Stimulated activated CD4-positive, alpha-beta T cell treated with anti-CD3 and anti-CD28 coated beads, Interleukin-12 subunit alpha, Interleukin-12 subunit beta, amount 100 ng/mL, for 24 hours (primary cell): Measurements from ENCODE around the gene AKT1.
"Not testable (repeated sequence)": the region's sequence is repeated elsewhere in the genome, so short reads cannot be mapped to it uniquely, and the experiment has no call there.

ENCODE experiments used
- DNase-seq, 2 experiments: peaks; one replicate each; pipeline ENCODE4 v3.0.0-alpha.2; 2020; ENCODE audit warnings: low read depth in 2 of 2

Gene AKT1

GRCh38 chr14:104794993-104795780 lies at the start of gene AKT1:
Gene AKT1, minus strand, starts transcription at chr14:104795748. Its CDS starts 3,105 bp downstream, at chr14:104792643.
- peak in 1 of 2 experiments; percentile 31 for DNase-seq

DNA sequence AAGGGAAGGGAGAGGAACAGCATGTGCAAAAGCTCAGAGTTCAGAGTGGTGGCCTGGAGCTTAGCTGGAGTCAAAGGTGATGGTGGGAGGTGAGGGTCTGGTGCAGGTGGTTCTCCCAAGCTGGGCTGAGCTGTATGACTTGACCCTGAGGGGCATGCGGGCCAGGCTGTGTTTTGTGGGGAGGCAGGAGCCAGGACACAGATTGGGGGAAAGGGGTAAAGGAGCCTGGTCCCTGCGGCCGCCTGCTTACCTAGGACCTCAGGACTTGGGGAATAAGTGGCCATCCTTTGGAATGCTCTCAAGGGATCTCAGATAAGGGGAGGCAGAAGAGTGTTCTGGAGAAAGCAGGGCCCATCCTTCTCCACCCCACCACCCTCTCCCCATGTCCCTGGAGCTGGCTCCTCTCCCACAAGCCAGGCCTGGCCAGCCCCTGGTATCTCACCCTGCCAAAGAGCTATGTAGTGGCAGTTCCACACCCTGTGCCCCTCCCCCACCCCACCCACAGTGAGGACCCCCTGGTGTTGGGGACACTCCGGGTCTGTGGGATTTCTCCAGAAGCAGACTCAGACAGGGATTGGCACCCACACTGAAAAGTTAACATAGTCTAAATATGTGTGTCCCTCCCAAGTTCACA lies 49.6 kb upstream of the AKT1 start:
- DNase-seq = no peak

GRCh38 chr14:104844306-104845032 lies 48.9 kb upstream of the AKT1 start:
- DNase-seq = no peak

- DNase-seq = no peak
Observed at GRCh38 chr14:104843442-104844305, 48.1 kb upstream of the AKT1 start.

GRCh38 chr14:104843006-104843405 lies 47.5 kb upstream of the AKT1 start:
- no peak for DNase-seq

DNA sequence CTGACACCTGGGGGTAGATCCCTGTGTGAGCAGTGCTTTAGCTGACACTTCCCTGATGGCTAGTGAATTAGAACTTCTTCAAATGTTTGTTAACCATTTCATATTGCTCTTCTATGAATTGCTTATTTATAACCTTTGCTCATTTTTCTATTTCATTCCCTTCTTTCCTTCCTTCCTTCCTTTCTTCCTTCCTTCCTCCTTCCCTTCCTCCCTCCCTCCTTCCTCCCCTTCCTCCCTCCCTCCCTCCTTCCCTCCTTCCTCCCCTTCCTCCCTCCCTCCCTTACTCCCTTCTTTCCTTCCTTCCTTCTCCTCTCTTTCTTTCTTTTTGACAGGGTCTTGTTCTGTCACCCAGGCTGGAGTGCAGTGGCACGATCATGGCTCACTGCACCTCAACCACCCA lies 46.2 kb upstream of the AKT1 start:
- no peak for DNase-seq

GRCh38 chr14:104836171-104836935 lies 40.8 kb upstream of the AKT1 start:
- DNase-seq = not testable (repeated sequence)

- DNase-seq = no peak
Observed at GRCh38 chr14:104830781-104831180, 35.2 kb upstream of the AKT1 start.

GRCh38 chr14:104827177-104828055 lies 31.9 kb upstream of the AKT1 start:
- peak in 1 of 2 experiments; percentile 44 for DNase-seq

- no peak for DNase-seq
Observed at GRCh38 chr14:104826861-104827176, 31.3 kb upstream of the AKT1 start.

- peak; percentile 86 to 94 for DNase-seq
Observed at GRCh38 chr14:104826189-104826860, 30.8 kb upstream of the AKT1 start.

- DNase-seq = no peak
Observed at GRCh38 chr14:104824353-104824997, 28.9 kb upstream of the AKT1 start.

DNA sequence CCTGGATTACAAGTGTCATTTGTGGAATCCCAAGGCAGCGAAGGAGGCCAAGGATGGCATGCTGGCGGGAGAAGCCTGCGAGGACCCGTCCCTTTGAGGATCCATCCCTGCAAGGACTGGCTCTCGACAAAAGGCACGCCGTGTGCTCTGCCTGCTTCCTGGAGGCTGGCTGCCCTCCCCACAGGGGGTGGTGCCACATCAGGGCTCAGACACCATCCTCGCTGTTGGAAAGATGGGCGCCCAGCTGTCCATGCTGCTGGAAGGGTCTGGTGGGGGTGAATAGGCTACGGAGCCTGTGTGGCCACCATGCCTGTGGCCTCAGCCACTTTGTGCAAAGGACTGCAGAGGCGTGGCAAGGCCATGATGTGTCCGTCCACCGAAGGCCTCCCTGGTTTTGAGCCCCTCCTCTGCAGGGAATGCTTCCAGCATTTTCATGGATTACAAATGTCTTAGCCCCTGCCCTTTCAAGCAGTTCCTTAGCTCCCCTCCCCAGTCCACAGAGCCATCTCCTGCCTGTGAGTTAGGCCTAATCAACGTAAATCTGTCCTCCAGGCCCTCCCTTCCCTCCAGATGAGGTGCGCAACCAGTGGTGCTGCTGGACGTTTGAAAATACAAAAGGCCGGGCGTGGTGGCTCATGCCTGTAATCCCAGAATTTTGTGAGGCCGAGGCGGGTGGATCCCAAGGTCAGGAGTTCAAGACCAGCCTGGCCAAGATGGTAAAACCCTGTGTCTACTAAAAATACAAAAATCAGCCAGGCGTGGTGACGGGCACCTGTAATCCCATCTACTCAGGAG lies 27.5 kb upstream of the AKT1 start:
- no peak for DNase-seq

DNA sequence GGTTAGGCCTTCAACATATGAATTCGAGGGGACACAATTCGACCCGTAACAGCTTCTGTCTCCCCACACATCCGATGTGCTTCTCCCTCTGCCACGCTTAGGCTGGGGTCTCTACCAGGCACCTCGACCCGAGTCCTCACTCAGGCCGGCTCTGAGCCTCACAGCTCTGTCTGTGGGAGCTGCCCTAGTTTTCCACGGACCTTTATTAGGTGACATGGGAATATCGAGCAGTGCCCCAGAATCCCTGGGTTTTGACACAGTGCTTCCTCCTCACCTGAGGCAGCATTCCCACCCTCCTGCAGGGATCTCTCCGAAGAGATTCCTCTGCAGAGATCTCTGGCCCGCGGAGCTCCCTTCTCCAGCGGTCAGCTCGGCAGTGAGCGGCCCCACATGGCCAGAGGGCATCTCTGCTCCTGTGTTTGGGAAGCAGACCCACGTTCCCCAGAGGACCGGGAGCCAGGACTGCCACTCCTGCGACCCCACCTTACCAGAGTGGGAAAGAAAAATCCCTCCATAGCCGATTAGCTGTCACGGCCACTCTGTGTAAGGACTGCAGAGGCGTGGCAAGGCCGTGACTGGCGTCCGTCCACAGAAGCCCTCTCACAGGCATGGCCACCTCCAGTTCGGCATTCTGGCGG lies 26.5 kb upstream of the AKT1 start:
- DNase-seq = no peak

- no peak for DNase-seq
Observed at GRCh38 chr14:104821229-104821945, 25.8 kb upstream of the AKT1 start.

DNA sequence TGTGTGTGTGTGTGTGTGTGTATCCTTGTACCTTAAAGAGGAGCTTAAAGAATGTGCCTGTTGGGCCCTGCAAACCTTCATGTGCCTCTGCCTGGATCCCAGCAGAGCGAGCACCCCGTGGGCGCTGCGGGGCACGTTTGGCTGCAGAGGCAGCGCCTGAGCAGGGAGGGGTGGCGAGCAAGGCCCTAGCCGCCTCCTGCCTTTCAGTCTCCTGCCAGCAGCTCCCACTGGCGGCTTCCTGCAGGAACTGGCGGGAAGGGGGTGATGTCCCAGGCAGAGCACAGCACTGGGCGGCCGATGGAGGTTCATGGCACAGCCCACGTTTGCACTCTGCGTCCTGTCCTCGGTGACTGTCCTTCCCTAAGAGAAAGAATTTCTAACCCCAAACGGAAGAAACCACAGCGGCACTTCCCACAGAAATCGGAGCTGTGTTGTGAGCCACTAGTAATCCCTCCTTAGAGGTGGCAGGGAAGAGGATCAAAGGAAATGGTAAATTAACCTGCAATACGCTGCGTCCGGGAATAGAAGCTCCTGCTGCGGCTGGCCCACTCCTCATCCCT lies 25.2 kb upstream of the AKT1 start:
- DNase-seq = no peak

DNA sequence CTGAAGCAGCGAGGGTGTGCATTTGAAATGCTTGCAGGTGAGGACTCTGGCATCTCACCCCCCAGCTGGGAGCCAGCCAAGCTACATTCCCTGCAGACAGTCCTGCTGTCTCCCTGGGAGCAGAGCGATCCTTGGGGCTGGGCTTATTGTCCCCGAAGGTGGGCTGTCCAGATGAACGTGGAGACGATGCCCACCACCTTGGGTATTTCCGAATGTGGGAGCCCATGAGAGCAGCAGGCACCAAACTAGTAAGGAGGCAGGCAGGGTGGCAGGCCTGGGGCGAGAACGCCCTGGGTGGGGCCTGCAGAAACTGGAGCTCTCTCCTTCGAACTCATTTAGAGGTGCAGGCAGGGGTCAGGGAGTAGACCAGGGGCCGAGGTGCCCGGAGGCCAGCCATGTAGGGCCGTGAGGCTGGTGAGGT lies 23.8 kb upstream of the AKT1 start:
- DNase-seq = no peak
